Measurements from ENCODE around the gene RALGAPB. TPM values are rescaled to one million over a fixed set of nuclear protein-coding genes. Genes with fewer than 3 reads are reported as not detected.
"Not testable (repeated sequence)": the region's sequence is repeated elsewhere in the genome, so short reads cannot be mapped to it uniquely, and the experiment has no call there.

The RALGAPB gene
- polyA plus RNA-seq (ENCODE audit: insufficient read length in 4 of 4), result 10 to 100 TPM; 32.2 to 43.2 (median 37.2) TPM

GRCh38 chr20:38472513-38473366 lies at the start of gene RALGAPB:
Gene RALGAPB, plus strand, starts transcription at chr20:38472843. Its CDS starts 15,590 bp downstream, at chr20:38488433.
- DNase-seq (ENCODE audit: low read depth in 4 of 4, low spot score in 3 of 4), result peak; percentile 99 to 100 (median 99)

- no peak for DNase-seq (ENCODE audit: low read depth in 4 of 4, low spot score in 3 of 4)
Observed at GRCh38 chr20:38423541-38423940, 49.1 kb upstream of the RALGAPB start.

GRCh38 chr20:38424401-38424800 lies 48.2 kb upstream of the RALGAPB start:
- no peak for DNase-seq (ENCODE audit: low read depth in 4 of 4, low spot score in 3 of 4)

- DNase-seq (ENCODE audit: low read depth in 4 of 4, low spot score in 3 of 4), result no peak
Observed at GRCh38 chr20:38426006-38426897, 46.4 kb upstream of the RALGAPB start.

GRCh38 chr20:38427655-38428023 lies 45.0 kb upstream of the RALGAPB start:
- DNase-seq (ENCODE audit: low read depth in 4 of 4, low spot score in 3 of 4), result no peak

GRCh38 chr20:38428800-38429199 lies 43.8 kb upstream of the RALGAPB start:
- DNase-seq (ENCODE audit: low read depth in 4 of 4, low spot score in 3 of 4), result no peak

GRCh38 chr20:38429301-38429700 lies 43.3 kb upstream of the RALGAPB start:
- DNase-seq (ENCODE audit: low read depth in 4 of 4, low spot score in 3 of 4), result no peak

GRCh38 chr20:38430679-38431325 lies 41.8 kb upstream of the RALGAPB start:
- no peak for DNase-seq (ENCODE audit: low read depth in 4 of 4, low spot score in 3 of 4)

GRCh38 chr20:38432292-38432691 lies 40.4 kb upstream of the RALGAPB start:
- DNase-seq (ENCODE audit: low read depth in 4 of 4, low spot score in 3 of 4), result no peak

GRCh38 chr20:38432870-38433269 lies 39.8 kb upstream of the RALGAPB start:
- not testable (repeated sequence) for DNase-seq (ENCODE audit: low read depth in 4 of 4, low spot score in 3 of 4)

- DNase-seq (ENCODE audit: low read depth in 4 of 4, low spot score in 3 of 4), result no peak
Observed at GRCh38 chr20:38433304-38433972, 39.2 kb upstream of the RALGAPB start.

GRCh38 chr20:38434301-38434741 lies 38.3 kb upstream of the RALGAPB start:
- DNase-seq (ENCODE audit: low read depth in 4 of 4, low spot score in 3 of 4), result peak in 1 of 4 donors; percentile 21

GRCh38 chr20:38434770-38435554 lies 37.7 kb upstream of the RALGAPB start, which contains the start of gene SNHG17:
Gene SNHG17, minus strand, starts transcription at chr20:38435328.
- DNase-seq (ENCODE audit: low read depth in 4 of 4, low spot score in 3 of 4), result peak; percentile 84 to 89 (median 88)

- no peak for DNase-seq (ENCODE audit: low read depth in 4 of 4, low spot score in 3 of 4)
Observed at GRCh38 chr20:38435555-38435939, 37.1 kb upstream of the RALGAPB start.

- DNase-seq (ENCODE audit: low read depth in 4 of 4, low spot score in 3 of 4), result no peak
Observed at GRCh38 chr20:38437796-38438195, 34.8 kb upstream of the RALGAPB start.

GRCh38 chr20:38441110-38441509 lies 31.5 kb upstream of the RALGAPB start:
- DNase-seq (ENCODE audit: low read depth in 4 of 4, low spot score in 3 of 4), result not testable (repeated sequence)

- DNase-seq (ENCODE audit: low read depth in 4 of 4, low spot score in 3 of 4), result no peak
Observed at GRCh38 chr20:38441916-38442315, 30.7 kb upstream of the RALGAPB start.

- DNase-seq (ENCODE audit: low read depth in 4 of 4, low spot score in 3 of 4), result no peak
Observed at GRCh38 chr20:38445381-38445796, 27.3 kb upstream of the RALGAPB start.

- DNase-seq (ENCODE audit: low read depth in 4 of 4, low spot score in 3 of 4), result no peak
Observed at GRCh38 chr20:38445901-38446425, 26.7 kb upstream of the RALGAPB start.

All from right renal pelvis (tissue), 4 donors.